ENCODE results near the gene HIVEP2.
A peak's percentile ranks its signal among the peaks of the same experiment; 100 is the strongest.

The HIVEP2 gene

GRCh38 chr6:142857233-142857761, 87.7 kb downstream of the HIVEP2 start:
- no peak for DNase-seq

DNA sequence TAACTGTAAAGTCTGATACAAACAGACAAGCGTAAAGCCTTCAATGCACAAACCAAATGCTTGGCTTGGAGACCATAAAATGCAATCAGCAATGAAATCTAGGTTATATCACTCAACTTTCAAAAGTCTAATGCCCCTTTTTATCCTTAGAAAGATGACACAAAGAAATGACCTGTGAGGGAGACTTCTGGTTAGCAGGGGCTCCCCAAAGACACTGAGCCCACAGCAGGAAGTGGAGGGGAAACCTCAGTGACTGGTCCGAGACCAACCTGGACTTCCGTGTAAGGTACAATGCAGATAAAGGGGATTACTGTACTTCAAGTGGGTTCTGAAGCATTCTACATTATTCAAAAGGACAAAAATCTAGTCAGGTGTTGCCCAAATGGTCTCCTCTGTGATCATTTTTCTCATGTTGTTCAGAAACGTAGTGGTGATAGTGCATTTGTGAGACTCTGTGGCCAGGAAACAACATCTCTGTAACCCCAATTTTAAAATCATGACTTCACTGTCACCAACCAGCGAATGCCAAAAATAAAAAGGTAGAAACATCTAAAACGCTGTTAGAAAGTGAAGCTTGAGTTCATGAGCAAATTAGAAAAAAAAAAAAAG, 88.2 kb downstream of the HIVEP2 start:
- no peak for DNase-seq

DNA sequence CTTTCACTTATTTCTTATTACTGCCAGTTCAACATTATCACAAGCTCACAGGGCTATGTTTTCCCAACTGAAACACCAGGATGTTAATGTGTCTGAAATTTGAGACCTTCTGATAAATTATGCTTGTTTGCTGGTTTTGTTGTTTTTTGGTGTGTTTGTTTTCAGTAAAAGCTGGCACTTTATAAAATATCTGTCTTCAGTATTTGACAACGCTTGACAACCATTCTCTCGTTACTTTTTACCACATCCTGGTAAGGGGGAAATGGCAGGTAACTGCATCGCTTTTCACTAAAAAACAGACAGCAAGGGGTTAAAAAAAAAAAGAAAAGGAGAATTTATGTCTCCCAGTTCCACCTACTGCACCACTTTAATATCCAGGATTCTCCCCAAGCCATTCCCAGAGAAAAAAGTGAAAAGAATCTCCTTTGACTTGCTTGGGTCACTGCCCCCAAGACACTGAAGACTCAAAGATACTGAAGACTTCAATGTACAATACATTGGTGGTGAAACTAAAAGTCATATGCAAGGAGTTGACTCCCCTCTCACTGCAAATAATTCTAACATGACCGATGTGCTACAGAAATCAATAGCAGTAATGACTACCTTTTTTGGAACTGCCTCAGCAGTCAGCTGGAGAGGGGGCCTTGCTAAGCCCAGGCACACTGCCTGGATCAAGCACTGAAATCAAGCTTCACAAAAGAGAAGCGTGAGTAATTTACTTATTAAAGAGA, 88.9 kb downstream of the HIVEP2 start:
- DNase-seq, result no peak

GRCh38 chr6:142854589-142855488, 90.1 kb downstream of the HIVEP2 start:
- no peak for DNase-seq

DNA sequence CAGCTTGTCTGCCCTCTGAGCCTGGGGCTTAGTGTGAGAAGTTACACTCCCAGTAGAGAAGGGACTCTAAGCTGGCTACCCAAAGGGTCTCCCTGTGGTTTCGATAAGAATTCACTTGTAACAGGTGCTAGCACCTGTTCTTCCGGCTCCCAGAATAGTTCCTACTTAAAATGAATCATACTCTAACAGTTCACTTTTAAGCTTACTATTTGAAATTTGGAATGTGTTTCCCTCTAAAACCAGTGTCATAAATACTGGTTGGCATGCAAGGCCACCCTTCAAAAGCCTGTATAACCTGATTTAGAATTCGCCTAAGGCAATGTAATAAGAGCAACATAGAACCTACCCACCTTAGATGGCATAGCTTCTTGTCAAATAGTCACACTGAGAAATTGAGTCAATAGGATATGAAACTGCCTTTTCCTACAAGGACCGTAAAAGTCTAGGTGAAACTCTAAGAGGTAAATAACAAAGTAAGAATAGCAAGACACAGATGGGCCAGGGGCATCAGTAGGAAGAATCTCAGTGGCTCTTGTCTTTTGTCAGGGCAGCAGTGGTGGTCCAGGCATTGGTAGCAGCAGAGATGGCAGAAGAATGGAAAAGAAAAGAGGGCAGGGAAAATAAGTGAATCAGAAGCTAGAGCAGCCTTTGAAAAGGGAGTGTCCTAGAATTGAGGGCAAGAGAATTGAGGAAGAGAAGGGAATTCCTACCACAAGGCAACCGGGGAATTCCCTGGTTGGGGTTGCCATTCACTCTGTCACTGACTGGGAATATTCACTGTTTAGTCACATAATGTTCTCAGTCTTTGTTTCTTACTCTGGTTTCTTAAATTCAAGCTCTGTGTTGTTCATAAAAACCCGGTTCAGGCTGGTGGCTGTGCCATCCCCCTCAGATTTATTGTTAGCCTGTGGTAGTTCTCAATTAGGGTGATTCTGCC, 91.5 kb downstream of the HIVEP2 start:
- no peak for DNase-seq

- DNase-seq, result no peak
Observed at GRCh38 chr6:142851601-142852000, 93.4 kb downstream of the HIVEP2 start.

DNA sequence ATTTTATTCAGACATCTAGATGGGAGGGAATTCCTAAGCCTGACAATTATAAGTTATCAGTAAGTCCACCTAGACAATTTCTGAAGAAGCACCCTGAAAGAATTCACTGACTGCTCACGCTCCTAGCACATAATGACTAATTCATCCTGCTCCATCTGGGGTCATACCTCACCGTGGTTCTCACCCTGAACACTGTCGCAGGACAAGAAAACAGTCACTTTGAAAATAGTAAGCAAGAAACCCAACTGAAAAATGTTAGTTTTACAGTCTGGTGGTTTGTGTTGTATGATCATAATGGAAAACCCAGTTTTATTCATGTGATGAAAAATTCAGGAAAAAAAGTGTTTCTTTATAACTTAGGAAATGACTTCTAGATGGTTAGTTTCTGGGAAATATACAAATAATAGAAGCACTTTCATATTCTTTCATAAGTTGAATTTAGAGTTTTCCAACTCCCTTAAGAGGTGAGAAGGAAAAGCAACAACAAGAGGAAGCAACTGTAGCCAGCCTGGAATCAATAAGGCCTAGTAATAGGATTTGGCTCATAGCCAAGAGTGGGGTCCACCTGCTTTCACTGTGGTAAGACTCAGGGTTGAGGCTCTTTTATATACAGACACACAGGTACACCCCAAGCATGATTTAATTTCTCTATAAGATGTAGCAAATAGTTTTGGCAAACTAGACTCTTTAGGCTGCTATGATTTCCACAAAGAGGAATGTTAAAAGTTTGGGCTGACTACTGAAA, 94.1 kb downstream of the HIVEP2 start:
- DNase-seq, result peak; percentile 12

DNA sequence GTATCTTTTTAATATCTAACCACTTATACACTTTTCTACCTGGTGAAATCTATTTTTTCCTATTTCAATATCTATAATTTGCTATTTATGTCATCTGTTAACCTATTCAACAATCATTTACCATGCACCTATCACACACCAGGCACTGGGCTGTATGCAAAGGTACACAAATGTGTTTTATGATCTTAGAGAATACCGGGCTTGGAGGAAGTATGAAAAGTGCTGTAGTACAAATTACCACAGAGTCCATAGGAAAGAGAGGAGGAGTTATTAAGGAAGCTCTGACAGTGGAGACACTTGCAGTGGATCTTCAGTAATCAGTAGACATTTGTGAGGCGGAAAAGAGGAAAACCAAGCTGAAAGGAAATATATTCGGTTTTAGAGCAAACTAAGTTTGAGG, 96.0 kb downstream of the HIVEP2 start:
- DNase-seq, result no peak

DNA sequence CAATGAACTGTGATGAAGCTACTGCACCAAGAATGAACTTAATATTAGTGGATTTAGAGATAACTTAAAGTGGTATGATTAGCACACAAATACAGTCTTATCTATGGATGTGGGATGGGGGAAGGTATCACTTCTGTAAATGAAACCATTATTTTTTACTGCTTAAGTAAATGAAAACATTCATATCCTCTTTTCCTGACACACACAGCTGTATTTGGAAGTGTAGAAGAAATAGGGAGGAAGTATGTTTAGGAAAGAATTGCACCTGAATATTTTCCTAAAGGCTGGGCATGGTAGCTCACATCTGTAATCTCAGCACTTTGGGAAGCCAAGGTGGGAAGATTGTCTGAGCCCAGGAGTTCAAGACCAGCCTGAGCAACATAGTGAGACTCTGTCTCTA, 96.8 kb downstream of the HIVEP2 start:
- DNase-seq, result no peak

DNA sequence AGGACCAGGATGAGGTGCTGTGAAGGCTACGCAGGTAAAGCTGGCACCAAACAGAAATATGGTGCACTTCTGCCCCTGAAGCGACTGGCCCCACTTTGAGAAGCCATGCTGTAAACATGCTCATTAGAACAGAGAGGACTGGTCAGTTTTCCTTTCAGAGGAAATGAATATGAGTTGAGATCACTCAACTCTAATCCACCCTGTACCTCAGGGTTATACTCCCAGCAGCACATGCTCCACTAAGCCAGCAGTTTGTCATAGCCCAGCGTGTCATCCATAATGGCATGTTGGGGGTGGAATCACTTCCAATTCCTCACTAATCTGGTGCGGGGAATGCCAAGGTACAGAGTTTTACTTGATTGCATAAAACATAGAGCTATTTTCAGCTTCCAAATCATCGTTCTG, 98.1 kb downstream of the HIVEP2 start:
- DNase-seq, result no peak

GRCh38 chr6:142846459-142846831, 98.5 kb downstream of the HIVEP2 start:
- DNase-seq, result no peak

- peak; percentile 84 for DNase-seq
Observed at GRCh38 chr6:142845624-142846458, 99.1 kb downstream of the HIVEP2 start.

- DNase-seq, result no peak
Observed at GRCh38 chr6:142845143-142845571, 99.8 kb downstream of the HIVEP2 start.

GRCh38 chr6:142844065-142844755, 100.8 kb downstream of the HIVEP2 start:
- no peak for DNase-seq

- DNase-seq, result no peak
Observed at GRCh38 chr6:142843361-142843760, 101.6 kb downstream of the HIVEP2 start.

- DNase-seq, result no peak
Observed at GRCh38 chr6:142842418-142843261, 102.3 kb downstream of the HIVEP2 start.

DNA sequence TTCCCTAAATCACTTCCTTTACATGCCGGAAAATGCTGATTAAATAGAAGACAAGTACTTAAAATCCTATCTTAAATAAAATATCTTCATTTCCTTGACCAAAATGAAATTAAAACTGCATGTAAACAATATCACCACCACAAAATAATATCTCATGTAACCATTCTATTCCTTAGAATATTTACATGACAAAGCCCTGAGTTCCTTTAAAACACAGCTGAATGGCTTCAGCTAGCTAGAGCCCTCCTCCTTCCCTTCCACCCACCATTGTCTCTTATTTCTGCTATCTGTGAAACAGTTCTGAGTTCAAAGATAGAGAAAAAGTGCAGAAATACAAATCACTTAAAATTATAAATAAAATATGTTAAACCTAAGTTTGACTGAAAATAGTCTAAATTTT, 103.1 kb downstream of the HIVEP2 start:
- no peak for DNase-seq

GRCh38 chr6:142839686-142840040, 105.3 kb downstream of the HIVEP2 start:
- DNase-seq, result no peak

All from NCI-H345 (cell line).